Activated CD4-positive, CD25-positive, alpha-beta regulatory T cell (primary cell): Measurements from ENCODE around the gene MYLK.
A peak's percentile ranks its signal among the peaks of the same experiment; 100 is the strongest.
"Not testable (repeated sequence)": the region's sequence is repeated elsewhere in the genome, so short reads cannot be mapped to it uniquely, and the experiment has no call there.

ENCODE experiments used
- DNase-seq, 4 experiments: peaks; one replicate each; lab custom pipeline; 2025; lab: John Stamatoyannopoulos, UW

The MYLK gene

GRCh38 chr3:123745184-123745855 is 138.8 kb downstream of the MYLK start:
- no peak for DNase-seq

DNA sequence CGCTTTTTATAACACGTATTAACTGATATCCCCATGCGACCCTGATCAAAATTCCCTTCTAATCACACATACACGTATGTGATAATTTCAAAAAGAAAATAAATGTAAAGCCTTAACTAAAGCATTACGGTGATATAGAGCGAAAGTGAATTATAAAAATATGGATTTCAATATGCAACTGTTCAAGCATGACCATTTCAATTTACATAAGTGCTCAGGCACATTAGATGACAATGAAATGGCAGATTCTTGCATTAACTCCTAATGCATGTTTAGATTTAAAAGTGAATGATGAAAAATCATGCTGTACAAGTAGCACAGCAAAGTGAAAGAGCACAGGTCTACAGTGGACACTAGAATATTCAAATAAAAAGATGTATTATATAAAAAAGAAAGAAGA is 140.1 kb downstream of the MYLK start:
- no peak for DNase-seq

GRCh38 chr3:123743121-123743520 is 141.0 kb downstream of the MYLK start:
- DNase-seq = no peak

DNA sequence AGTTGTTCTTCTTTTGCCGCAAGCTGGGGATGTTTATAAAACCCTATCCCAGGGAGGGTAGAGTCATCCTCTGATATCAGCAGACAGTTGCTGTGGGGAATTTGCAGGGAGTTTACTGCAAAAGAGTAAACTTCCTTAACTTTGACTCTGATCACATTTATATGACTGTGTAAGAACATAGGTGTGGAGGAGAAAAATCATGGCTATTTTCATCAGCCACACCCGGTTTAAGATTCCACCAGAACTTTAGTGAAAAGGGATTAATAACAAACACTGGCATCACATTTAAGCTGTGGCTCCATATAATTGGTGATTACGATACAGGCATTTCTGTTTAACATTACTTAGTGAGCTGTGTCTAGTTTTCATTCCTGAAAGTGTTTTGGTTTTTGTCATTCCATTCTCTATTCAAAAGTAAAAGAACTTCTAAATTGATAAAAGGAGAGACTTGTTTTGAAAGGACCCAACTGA is 143.1 kb downstream of the MYLK start:
- no peak for DNase-seq

DNA sequence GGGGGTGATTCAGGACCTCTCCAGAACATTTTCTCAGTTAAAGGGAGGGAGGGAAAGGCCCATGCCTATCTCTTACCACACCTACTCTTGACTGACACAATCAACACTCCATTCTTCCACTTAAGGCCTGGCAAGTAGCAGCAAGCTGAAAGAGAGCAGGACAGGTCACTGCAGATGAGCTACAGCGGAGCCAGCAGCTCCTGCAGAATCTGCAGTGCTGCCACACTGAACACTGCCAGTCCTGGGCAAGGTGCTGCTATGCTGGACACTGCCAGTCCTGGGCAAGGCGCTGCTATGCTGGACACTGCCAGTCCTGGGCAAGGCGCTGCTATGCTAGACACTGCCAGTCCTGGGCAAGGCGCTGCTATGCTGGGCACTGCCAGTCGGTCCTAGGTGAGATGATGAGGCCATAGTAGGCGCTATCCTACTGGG is 143.7 kb downstream of the MYLK start:
- no peak for DNase-seq

DNA sequence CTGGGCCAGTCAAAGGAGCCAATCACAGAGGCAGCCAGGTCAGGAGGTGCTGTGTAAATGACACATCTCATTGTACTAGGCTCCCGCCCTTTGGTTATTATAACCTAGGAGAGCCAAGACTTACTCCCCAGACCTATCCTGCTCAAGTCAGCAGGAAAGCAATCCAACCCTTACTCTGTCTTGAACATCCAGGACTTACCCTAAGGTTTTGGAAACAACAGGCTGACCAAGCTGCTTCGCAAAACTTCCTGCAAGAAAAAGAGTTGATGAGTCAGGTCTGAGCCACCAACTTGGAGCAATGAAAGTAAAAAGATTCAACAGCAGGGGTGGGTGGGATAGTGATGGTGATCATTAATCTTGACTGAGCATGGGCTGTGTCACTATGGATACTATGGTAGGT is 144.4 kb downstream of the MYLK start:
- no peak for DNase-seq

DNA sequence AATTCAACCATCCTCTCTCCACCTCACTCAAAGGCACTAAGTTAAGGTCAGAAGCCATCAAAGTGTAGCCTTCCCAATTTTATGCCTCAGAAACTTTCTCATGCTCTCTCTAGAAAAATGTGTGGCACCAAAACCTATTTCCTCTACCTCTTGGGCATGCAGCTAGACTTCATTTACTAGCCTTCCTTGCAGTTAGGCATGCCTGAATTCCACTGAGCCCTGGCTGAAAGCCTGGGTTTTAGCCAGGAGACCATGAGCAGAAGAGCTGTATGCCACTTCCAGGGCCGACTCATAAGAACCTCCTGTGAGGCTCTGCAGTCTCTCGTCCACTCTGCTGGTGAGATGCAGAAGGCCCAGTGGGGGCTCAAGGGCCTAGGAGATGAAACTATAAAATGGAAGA is 145.0 kb downstream of the MYLK start:
- DNase-seq = no peak

GRCh38 chr3:123738522-123738921 is 145.6 kb downstream of the MYLK start:
- DNase-seq = not testable (repeated sequence)

GRCh38 chr3:123737168-123737567 is 147.0 kb downstream of the MYLK start:
- no peak for DNase-seq

- DNase-seq = no peak
These were observed 148.7 kb downstream of the MYLK start for GRCh38 chr3:123735456-123735855.

- no peak for DNase-seq
These were observed 149.6 kb downstream of the MYLK start for GRCh38 chr3:123734527-123734902.

DNA sequence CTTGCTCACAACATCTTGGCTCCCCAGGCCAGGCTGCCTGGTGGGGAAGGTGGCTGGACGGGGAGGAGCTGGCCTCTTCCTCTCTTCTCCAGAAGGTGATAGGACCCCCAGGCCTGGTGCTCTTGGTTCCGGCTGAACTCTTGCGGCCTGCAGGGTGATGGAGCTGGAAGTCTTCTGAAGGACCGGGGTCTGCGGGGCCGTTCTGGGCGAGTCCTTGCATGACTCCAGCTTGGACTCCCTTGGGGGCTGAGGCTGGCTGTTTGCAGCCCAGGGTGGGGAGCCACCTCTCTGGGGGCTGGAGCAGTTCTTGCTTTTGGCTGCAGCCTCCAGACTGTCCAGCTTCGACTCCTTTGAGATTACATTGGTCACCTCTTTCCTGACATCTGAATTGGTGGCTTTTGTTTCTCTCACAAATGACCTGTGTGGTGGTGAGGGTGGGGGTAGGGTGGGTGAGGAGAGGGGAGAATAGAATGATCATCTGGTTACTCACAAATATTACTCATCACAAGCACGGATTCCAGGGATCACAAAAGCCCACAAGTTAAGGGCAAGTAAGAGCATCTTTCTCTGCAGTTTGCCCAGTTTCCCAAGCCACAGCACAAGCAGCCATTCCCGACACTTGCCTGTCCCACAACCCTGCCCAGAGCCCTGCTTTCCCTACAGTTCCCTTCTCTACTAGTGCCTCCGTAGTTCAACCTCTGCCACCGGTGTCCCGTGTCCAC is 150.2 kb downstream of the MYLK start:
- no peak for DNase-seq

DNA sequence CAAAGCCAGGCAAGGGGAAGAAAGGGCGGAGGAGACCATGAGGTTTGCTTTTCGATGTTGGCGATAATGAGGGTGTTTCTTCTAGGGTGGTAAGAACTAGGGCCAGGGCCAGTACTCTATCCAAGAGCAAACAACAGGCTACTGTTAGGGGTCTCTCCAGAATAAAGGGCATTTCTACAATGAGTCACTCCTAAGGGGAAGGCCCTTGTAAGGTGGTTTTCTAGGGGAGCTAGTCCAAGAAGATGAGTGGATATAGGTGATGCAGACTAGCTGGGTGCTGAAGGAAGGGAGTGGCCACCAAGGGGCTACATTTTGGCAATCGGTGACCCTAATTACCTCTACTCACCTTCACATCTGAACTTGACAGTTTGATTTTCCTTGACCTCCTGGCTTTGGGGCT is 150.8 kb downstream of the MYLK start:
- DNase-seq = no peak

DNA sequence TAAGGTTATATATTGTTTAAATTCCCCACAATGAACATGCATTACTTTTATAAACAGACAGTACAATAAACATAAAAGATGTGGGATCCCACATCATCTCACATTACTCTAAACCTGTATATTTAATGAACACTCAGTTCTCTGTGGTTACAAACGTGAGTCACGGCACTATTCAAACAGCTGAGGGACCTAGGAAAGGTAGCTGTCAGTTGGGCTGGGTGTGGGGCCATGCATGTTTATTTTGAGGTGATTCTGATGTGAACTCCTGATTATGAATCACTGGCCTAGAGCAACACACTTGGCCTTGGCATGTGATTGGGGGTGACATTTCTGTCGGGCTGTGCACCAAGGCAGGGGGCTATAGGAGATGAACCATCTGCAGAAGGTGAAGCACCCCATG is 151.7 kb downstream of the MYLK start:
- no peak for DNase-seq

GRCh38 chr3:123730829-123731228 is 153.3 kb downstream of the MYLK start:
- no peak for DNase-seq

DNA sequence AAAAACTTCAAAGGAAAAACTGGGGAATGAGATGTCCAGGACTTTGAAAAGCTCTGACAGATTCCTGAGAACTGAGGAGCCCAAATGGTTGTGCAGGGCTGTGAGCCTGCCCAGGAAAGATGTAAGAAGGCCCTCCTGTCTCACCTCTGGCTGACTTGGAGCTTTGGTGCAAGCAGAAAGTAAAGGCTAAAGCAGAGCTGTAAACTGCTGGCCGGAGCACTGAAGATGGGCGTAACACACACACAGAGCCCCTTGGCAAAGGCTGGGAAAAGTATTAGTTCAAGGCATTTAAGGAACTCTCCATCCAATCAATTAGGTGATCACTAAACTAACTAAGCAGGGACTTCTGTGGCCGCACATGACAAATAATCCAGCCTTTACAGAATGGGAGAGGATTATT is 155.1 kb downstream of the MYLK start:
- DNase-seq = no peak

GRCh38 chr3:123728014-123728413 is 156.1 kb downstream of the MYLK start:
- no peak for DNase-seq

- DNase-seq = no peak
These were observed 158.3 kb downstream of the MYLK start for GRCh38 chr3:123725652-123726400.

DNA sequence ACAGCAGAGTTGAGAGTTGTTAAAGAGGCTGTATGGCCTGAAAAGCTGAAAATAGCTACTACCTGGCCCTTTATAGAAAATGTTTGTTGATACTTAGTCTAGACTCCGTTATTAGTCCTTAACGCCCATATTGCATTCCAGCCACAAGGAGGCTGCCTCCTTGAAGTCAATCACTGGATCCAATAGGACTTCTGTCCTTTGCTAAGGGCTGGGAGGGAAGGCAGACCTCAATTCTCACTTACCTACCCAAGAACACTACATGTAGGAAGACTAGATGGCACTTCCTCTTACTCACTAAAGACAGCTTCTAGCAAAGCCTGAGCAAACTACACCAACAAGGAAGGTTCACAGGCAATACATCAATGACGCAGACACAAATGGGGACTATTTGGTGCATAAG is 159.8 kb downstream of the MYLK start:
- DNase-seq = no peak

DNA sequence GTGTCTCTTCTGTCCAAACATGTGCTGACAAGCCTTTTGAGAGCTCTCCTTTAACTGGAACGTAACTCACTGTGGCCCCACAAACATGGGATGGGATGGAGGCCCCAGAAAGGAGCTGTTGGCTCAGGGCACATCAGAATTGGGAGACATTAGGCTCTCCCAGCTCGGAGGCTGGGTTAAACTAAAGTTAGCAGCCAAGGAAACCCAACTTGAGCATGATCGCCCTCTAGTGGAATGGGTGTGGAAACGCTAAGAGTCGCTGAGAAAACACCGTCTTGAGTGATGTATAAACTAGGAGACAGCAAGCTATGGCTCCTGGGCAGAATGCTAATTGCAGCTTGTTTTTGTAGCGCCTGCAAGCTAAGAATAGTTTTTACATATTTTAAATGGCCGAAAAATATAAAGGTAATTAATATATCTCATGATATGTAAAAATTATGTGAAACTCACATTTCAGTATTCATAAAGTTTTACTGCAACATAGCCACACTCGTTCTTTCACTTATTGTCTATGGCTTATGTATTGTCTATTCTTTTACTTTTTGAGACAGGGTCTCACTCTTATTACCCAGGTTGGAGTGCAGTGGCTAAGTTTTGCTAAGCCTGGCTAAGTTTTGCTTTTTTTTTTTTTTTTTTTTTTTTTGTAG is 160.5 kb downstream of the MYLK start:
- DNase-seq = peak in 1 of 4 experiments; percentile 4

GRCh38 chr3:123723070-123723469 is 161.1 kb downstream of the MYLK start:
- DNase-seq = no peak

GRCh38 chr3:123722456-123722855 is 161.7 kb downstream of the MYLK start:
- DNase-seq = no peak
